Gastrocnemius medialis (tissue), 4 donors: ENCODE measurements around the gene PDIA2.

Experiments
- CTCF ChIP-seq, 5 experiments: fragments of 450-650 bp in 3 of 5; fragments of 200-600 bp in 2 of 5; sonication (generic) in 2 of 5; IDR thresholded peaks in 4 of 5; conservative IDR thresholded peaks in 1 of 5; 1 replicate in 4 of 5; 2 replicates in 1 of 5; pipeline ENCODE4 v1.5.1; 2016 to 2019; ENCODE audit warnings: antibody characterized with exemption in 5 of 5, mild to moderate bottlenecking in 3 of 5, moderate library complexity in 3 of 5
- POLR2A ChIP-seq, 2 donors: fragments of 450-650 bp; IDR thresholded peaks; one replicate each; pipeline ENCODE4 v1.6.1; 2017; ENCODE audit warnings: antibody characterized with exemption in 2 of 2, mild to moderate bottlenecking in 2 of 2, moderate library complexity in 2 of 2

- TF ChIP-seq POLR2A (IDR thresholded peaks at IDR 0.05) (no peak), CTCF (IDR thresholded peaks at IDR 0.05 in 4 of 5, conservative IDR thresholded peaks at IDR 0.05 in 1 of 5) (no peak)
These were observed 43.1 kb upstream of the PDIA2 start for GRCh38 chr16:239948-240277.
